ENCODE results near the gene CCDC85C.

CCDC85C gene

GRCh38 chr14:99606359-99606758 lies 2.4 kb upstream of the CCDC85C start:
- DNase-seq: no peak

GRCh38 chr14:99605299-99605961 lies 1.4 kb upstream of the CCDC85C start:
- DNase-seq: peak in 30 of 51 donors; percentile 22 to 71 (median 44)

GRCh38 chr14:99604766-99605298 lies 825 bp upstream of the CCDC85C start:
- peak in 3 of 51 donors; percentile 52 to 65 (median 57) for DNase-seq

- peak in 50 of 51 donors; percentile 50 to 98 (median 88) for DNase-seq
Measured at GRCh38 chr14:99604278-99604765, 315 bp upstream of the CCDC85C start.

DNA sequence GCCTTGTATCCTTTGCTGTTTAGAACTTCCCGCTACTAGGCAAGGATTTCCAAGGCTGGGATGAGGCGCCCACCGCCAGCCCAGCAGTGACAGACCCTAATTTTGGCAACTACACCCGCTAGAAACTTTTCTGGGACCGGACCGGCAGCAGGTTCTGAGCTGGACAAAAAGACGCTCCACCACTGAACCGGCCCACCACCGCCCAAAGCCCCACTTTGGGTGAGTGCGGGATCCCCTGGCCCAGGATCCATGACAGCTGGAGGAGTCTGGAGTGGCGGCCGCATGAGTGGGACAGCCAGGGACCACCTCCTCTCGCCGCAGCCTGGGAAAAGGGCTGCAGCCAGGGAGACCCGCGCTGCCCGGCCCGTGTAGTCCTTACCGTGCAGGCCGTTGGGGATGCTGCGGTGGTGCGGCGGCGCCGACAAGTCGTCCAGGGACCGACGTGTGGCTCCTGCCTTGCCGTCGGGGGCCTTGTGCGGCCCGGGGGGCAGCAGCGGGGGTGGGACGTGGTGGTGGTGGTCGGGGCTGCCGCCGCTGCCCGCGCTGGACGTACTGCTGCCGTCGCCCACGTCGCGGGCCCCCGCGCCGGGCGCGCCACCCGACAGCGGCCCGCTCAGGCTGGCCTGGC lies 1.1 kb downstream of the CCDC85C start:
- DNase-seq: no peak

DNA sequence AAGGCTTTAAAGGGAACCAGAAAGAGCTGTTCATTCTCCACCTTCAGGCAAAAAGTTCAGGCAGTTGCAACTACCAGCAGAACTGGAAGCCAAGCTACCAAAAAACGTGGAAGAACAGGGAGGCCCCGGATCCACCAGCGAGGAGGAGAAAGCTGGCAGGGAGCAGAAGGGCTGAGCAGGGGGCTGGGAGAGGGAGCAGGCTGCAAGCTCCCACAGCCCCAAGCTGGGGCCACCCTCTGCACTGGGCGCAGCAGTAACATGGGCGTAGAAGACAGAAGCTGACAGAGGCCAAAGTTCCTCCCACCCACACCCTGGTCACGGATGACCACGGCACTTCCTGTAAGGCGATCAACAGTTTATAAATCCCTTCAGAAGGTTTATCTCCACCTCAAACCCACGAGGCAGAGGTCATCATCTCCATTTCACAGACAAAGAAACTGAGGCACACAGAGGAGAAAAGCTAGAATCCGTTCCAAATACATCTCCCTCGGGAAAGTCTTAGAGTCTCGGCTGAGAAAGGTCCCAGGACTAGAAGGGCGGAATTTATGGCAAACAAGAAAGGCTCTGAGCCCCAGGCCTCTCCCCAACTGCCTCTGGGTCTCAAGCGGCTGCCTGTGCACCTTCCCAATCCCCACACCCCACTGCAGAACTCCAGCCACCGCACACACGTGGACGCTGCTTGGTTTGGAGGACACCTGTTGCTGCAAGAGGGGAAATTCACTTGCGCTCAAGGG lies 1.8 kb downstream of the CCDC85C start:
- peak in 1 of 51 donors; percentile 33 for DNase-seq

GRCh38 chr14:99601361-99601831 lies 2.6 kb downstream of the CCDC85C start:
- DNase-seq: peak in 16 of 51 donors; percentile 20 to 52 (median 36)

DNA sequence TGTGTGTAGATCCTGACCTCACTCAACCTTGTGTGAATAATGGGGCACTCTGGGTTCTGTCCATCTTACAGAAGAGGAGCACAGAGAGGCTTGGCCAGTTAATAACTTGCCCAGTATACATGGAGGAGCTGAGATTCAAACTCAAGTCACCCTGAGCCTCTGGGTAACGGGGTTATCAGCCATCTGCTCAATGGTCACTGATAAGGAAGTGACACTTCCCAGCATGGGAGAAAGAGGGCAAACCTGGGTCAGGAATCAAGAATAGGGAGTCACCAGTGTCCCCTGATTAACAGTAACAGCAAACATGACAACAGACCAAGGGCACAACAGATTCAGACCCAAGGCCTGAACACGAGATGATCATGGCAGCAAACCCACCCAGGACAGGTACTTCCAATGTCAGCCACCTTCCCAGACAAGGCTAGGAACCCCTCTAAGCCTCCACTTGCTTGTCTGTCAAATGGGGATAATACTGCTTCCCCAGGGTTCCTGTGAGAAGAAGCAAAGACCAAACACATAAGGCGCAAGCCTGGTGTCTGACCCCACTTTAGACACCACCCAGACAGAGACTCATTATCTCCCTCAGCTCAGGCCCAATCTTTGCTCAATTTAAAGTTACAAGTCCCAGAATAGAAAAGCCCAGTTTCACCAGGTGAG lies 3.6 kb downstream of the CCDC85C start:
- no peak for DNase-seq

DNA sequence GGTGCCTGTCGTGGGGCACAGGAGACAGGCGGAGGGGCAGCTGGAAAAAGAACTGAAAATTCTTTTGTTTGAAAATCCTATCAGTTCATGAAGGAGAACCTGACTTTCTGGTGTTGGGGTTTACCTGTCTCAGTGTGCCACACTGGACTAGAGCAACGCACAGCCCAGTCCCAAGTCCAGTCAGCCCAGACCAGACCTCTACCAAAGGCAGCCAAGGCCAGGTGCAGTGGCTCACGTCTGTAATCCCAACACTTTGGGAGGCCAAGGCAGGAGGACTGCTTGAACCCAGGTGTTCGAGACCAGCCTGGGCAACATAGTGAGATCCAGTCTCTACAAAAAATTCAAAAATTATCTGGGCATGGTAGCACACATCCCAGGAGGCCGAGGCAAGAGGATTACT lies 4.6 kb downstream of the CCDC85C start:
- no peak for DNase-seq

DNA sequence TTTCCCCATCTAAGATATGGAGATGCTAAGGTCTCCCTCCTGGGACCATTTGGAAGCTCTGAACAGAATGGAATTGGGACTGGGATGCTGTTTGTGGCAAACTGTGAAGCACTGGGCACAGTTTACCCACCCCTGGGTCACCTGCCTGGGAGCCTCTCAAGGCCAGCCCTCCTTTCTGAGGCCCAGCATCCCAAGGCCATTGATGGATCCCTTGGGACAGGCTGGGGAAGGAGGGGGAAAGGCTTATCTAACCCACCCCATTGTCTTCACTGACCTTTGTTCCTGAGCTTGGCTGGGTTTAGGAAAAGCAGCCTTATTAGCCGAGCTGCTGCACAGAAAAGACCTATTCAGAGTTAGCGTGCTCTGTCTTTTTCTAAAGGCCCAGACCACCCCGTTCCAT lies 5.2 kb downstream of the CCDC85C start:
- peak in 1 of 51 donors; percentile 24 for DNase-seq

DNA sequence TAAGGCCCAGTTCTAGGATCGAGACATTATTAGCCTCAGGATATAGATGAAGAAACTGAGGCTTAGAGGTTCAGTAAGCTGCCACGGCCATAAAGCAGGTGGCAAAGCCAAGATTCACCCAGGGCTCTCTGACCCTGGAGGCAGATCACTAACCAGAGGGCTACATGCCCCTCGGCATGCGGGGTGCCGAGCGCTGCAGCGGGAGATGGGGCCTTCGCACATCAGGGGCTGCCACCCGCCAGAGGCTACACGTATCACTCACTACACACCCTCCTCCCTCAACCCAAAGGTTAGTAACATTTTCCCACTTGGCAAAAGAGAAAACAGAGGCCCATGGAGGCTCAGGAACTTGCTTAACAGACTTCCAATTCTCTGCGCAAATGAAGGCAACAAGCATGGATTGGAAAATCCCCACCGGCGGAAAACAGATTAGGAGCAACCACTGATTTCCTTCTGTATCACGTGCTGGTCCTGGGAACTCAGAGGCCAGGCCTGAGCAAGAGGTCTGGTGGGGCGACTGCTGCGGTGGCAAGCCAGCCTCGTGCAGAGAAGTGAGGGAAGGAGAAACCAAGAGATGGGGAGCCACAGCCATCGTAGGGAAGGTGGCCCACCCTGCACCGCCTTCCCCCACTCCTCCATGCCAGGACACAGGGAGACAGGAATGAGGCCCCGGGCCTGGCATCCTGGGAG lies 6.0 kb downstream of the CCDC85C start:
- DNase-seq: no peak

DNA sequence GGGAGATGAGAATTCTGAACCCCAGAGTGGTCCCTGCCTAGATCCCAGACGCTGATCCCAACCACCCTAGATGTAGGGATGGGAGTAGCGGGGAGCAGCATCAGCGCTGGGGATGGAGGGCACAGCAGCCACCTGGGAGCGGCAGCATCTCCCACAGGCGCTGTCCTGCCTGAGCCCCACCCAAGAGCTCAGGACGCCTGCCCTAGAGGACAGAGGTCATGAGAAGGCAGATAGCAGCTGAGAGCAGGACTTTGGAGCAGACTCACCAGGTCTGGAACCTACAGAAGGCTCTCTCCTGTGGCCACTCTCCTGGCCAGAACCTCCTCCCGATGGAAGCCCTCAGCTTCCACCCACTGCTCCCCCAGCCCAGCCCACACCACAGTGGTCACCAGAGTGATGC lies 7.2 kb downstream of the CCDC85C start:
- DNase-seq: no peak

- DNase-seq: no peak
Measured at GRCh38 chr14:99596071-99596627, 7.9 kb downstream of the CCDC85C start.

DNA sequence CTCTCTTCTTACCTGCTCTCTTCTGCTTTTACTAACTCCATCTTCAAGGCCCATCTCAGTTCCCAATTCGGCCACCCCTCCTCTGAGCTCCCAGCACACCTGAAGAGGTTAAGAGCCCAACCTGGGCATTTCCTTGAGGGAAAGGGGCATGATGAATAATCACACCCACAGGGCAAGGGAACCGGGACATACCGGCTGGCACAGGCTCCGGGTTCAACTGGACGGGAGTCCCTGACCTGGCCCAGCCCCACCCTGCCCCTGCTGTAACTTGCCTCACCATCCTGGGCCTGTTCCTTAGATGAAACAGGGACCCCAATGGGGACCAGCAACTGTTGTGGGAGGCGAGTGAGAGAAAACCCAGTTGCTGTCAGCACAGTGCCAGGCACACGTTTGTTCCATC lies 8.5 kb downstream of the CCDC85C start:
- DNase-seq: no peak

GRCh38 chr14:99595034-99595433 lies 9.0 kb downstream of the CCDC85C start:
- DNase-seq: no peak

DNA sequence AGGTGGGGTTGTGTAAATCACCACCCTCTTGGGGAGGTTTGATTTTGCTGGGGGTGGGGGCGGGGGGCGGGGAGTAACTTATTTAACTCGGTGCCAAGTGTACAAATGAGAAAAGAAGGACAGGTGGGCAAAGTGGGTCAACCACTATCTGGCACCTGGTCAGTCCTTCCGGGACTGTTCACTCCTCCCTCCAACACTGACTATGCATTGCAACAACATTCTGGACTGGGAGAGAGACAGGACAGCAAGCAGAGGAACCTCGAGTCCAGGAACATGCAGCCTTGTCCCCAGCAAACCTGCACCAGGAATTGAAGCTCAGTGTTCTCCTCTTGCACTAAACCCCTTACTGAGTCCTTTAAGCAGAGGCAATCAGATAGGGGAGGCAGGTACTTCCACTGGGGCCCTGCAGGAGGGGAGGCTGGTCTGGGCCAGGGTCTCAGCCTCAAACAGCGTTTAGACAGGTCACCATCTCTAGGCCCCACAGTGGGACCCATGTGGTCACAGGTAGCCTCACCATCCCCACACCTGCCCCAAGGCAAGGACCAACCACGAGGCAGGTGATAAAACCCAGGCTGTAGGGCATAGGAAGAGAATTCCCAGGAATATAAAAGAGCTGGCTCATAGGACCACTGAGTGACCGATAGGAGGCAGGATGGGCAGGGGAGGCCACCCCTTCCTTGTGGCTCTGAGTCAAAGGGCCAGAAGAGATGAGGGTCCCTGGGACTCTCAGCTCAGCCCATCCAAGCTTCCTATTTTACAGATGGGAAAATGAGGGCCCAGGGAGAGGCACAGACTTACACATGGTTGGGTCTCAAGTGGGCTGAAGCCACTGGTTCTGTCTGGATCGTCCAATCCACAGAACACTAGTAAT lies 9.8 kb downstream of the CCDC85C start:
- DNase-seq: no peak

DNA sequence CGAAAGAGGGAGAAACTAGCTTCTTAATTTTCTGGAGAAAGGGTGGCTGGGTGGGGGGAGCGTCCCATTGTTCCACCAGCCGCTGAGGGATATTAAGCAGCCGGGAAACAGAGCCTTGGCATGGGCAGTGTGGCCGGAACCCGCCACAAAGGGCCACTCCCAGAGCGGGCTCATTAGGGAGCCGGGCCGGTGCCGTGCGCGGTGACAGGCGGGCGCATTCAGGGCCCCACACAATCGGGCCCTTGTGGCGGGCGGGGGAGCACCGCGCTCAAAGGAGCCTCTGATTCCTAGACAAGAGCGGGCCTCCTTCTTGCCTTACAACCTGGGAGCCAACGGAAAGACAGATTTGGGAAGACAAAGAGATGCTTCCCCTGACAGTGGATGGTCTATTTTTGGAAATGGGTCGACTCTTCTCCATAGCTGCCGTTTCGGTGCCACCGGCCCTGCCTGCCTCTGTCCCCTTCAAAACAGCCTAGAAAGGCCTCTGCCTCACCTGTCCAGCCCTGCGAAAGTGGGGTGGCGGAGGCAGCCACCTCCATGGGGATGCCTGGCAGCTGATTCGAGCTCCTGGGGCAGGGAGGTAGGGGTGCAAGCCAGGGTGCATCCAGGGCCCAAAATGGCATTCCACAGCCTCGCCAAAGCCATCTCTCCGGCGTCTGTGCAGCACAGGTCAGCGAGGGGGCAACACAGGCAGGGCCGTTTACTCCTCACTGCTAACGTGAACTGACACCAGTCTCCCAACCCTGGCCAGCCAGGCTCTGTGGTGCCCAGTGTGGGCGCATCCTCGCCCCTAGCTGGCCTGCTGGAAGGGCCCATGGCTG lies 10.9 kb downstream of the CCDC85C start:
- peak in 31 of 51 donors; percentile 25 to 80 (median 53) for DNase-seq

- DNase-seq: no peak
Measured at GRCh38 chr14:99592394-99592793, 11.6 kb downstream of the CCDC85C start.

All from hypothalamus (tissue), 51 donors.